GM19238 (cell line): ENCODE results near the gene ACBD6.
"Not testable (repeated sequence)": the region's sequence is repeated elsewhere in the genome, so short reads cannot be mapped to it uniquely, and the experiment has no call there.

Experiments
- DNase-seq: peaks from one replicate; pipeline ENCODE4 v3.0.0; 2011; ENCODE audit warnings: low spot score; ENCODE audit not compliant: insufficient read length

ACBD6 gene

DNA sequence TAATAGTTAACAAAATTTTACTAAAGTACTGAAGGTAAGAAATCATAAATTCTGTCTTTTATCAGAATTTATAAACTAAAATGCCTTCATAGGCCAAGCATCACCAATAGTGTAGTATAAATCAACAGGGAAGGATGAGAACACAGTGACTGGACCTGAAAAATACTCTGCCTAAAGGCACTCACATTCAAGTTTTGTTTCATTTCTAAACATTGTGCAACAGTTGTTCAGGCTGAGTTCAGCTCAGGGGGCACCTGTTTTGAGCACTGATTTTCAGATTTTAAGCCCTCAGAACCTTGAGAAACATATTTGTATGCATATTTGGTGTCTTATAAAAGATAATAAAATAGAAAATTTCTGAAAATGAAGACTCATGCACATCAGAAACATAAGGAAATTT, 12.4 kb downstream of the ACBD6 start:
- DNase-seq = no peak

- DNase-seq = no peak
These were observed 13.1 kb downstream of the ACBD6 start for GRCh38 chr1:180489313-180489712.

DNA sequence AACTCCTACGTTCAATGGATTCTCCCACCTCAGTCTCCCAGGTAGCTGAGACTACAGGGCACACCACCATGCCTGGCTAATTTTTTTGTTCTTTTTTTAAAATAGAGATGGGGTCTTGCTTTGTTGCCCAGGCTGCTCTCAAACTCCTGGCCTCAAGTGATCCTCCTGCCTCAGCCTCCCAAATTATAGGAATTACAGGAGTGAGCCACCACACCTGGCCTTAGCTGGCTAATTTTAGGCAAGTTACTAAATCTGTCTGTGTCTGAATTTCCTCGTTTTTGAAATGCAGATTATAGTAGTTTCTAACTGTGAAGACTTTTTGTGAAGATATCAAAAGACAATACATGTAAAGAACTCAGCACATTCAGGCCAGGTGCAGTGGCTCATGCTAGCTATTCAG, 13.7 kb downstream of the ACBD6 start:
- DNase-seq = no peak

DNA sequence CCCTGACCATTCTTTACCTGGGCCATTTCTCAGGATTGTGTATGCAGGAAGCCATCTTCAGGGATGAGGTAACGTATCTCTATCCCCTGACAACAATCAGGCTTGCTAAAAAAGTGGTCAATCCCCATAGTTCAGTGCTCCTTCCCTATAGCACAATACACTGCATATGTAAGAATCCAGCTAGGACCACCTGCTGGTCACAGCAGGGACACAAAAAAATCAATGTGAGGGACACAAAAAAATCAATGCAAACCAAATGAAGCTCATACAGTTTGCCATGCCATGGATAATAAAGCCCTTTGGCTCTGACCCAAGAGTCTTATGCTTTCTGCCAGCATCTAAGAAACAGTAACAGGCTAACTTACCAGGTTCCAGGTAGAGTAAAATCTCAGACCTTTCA, 16.3 kb downstream of the ACBD6 start:
- DNase-seq = no peak

DNA sequence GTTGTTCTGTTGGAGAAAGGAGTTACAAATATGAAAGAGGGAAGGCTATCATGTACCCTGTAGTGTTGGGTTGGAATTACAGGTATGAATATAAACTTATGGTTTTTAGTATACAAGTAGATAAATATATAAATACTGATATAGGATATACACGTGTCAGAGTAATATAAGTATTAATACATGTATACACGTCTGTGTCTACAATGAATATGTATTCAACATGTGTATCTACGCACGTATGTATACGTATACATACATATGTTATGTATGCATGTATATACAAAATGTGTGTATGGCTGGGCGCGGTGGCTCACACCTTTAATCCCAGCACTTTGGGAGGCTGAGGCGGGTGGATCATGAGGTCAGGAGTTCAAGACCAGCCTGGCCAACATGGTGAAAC, 17.9 kb downstream of the ACBD6 start:
- no peak for DNase-seq

- no peak for DNase-seq
These were observed 19.7 kb downstream of the ACBD6 start for GRCh38 chr1:180482425-180483275.

DNA sequence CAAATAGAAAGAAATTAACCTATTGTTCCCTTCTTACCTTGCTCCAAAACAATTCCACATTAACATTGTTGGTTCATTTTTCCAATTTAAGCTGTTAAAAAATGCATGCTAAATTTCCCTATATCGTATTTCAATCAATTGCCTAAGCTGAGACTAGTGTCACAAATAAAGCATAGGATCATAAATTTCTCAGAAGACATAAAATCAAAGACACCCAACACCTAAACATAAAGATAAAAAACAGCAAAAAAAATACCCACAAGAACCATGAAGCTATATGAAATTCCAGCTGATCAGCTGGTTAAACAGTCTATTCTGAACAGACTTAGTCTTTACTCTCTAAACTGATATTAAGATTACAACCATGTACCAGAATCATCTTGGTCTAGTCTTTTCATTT, 32.3 kb downstream of the ACBD6 start:
- no peak for DNase-seq

DNA sequence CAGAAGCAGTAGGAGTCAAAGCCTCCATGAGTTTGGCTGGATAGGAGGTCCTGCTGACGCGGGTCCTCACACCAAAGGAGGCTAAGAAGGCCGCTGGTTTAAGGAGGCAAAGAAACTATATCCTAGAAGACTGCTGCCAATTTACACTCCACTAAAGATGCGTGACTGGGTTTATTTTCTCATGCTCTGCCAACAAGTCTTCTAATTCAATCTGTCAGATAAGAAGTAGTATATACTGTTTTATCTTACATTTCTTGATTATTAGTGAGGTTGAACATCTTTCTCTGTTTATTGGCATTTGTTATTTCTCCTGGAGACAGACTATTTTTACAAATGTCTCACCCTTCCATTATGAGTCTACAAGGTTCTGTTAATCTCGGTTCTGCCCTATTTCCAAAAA, 34.1 kb downstream of the ACBD6 start:
- no peak for DNase-seq

- no peak for DNase-seq
These were observed 40.3 kb downstream of the ACBD6 start for GRCh38 chr1:180462102-180462501.

DNA sequence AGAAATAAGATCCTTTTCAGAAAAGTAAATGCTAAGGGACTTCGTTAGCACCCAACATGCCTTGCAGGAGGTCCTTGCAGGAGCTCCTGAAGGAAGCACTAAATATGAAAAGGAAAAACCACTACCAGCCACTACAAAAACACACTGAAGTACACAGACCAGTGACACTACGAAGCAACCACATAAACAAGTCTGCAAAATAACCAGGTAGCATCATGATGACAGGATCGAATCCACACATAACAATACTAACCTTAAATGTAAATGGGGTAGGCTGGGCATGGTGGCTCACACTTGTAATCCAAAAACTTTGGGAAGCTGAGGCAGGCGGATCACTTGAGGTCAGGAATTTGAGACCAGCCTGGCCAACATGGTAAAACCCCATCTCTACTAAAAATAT, 40.7 kb downstream of the ACBD6 start:
- not testable (repeated sequence) for DNase-seq

DNA sequence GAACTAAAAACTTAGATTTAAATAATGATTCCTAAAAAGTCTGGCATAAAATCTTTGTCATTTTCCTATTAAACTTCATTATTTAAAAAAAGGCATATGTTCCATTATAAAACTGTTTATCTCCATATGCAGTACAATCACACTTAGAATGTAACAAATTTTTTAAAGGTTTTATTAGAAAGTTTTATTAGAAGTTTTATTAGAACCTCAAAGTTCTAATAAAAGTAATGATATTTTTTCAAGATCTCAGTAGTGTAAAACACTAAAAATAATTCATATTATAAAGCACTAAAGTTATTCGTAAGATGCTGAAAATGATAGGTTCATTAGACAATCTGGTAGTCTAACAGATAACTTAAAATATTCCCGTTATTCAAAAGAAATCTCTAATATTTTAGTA, 43.6 kb downstream of the ACBD6 start:
- no peak for DNase-seq

- DNase-seq = no peak
These were observed 46.2 kb downstream of the ACBD6 start for GRCh38 chr1:180456191-180456590.

- no peak for DNase-seq
These were observed 50.9 kb downstream of the ACBD6 start for GRCh38 chr1:180451504-180451903.

- no peak for DNase-seq
These were observed 57.9 kb downstream of the ACBD6 start for GRCh38 chr1:180444522-180444921.

GRCh38 chr1:180440335-180440734, 62.0 kb downstream of the ACBD6 start:
- no peak for DNase-seq

GRCh38 chr1:180435566-180435965, 66.8 kb downstream of the ACBD6 start:
- no peak for DNase-seq

DNA sequence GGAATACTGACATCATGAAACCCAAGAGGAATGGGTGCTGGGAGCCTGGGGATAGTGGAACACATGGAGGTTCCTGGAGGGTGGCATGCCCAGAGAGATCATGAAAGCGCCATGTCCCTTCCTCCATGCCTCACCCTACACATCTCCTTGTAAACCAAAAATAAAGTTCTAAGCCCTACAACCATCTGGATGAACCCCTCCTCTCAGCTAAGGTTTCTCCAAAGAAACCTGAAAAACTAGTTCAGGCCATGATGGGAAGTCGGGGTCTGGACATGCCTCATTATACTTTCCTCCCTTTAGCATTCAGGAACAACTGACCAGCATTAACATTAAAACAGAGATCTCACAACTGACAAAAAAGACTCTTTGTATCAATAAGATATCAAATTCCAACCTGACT, 68.5 kb downstream of the ACBD6 start:
- DNase-seq = no peak

- no peak for DNase-seq
These were observed 70.7 kb downstream of the ACBD6 start for GRCh38 chr1:180431683-180432082.

DNA sequence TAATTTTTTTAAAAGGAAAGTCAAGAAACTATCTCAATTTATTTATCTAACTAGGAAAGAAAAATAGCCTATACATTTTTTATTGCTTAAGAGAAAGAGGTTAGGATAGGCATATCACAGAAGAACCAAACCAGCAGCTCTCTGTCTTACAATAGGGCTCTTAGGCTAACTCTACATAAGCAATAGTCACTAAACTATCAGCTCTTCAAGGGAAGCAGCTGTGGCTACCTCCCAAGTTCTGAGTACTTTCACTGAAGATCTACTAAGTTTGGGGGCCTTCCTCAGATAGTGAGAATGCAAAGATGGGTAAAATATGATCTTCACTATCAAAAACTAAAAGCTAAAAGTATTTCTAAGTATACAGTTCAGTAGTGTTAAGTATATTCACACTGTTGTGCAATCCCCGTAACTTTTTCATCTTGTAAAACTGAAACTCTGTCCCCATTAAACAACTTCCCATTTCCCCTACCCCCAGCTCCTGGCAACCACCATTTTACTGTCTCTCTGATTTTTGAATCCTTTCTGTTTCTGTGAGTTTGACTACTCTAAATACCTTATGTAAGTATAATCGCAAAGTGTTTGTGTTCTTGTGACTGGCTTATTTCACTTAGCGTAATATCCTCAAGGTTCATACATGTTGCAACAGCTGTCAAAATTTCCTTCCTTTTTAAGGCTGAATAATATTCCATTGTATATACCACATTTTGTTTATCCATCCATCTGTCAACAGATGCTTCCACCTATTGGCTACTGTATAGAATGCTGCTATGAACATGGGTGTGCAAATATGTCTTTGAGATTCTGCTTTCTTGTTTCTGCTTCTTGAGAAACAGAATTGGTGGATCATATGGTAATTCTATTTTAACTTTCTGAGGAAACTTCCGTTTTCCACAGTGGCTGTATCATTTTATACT, 73.3 kb downstream of the ACBD6 start:
- DNase-seq = no peak

DNA sequence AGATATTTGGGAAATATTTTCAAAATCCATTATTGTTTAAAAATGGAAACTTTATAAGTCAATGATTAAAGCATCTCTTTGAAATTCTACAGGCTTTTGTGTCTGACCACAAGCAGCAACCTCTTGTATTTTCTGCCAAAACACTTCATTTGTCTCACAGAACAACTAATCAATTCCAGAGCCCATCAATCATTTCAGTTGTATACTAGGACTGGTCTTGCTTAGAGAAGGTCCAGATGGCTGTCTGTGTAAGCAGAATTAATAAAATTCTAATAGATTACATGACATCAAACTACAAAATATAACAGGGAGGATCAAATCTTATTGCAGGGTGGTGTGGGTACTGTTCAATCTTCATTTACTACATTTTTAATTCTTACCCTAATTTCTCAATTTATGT, 76.4 kb downstream of the ACBD6 start:
- DNase-seq = no peak

- no peak for DNase-seq
These were observed 77.4 kb downstream of the ACBD6 start for GRCh38 chr1:180424848-180425457.

GRCh38 chr1:180421614-180422013, 80.8 kb downstream of the ACBD6 start:
- DNase-seq = no peak
